HG03442 (cell line): ENCODE data around the gene ERBIN.
"Not testable (repeated sequence)": the region's sequence is repeated elsewhere in the genome, so short reads cannot be mapped to it uniquely, and the experiment has no call there.

Experiments
- ATAC-seq: cut with Tn5 transposase; IDR thresholded peaks from one replicate; pipeline ENCODE4 v1.9.1; 2021; ENCODE audit warnings: mild to moderate bottlenecking, moderate library complexity; ENCODE audit not compliant: unreplicated experiment

ERBIN gene

DNA sequence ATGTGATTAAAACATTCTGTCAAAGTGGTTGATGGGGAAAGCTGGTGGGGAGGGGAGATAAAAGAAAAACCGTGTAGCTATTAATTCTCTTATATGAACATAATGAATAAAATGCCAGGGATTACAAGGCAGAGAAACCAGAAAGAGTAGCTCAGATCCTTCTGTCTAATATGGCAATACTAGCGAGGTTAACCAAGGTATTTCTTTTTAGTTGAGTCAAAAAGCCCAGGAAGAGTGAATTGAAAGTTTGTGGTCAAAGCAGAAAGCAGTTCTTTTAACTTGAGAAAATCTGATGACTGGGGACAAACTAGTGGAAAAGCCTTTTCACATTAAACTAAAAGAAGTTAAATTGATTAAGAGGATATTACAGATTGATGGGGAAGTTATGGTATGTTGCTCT lies 76.0 kb downstream of the ERBIN start:
- peak; percentile 55 for ATAC-seq

DNA sequence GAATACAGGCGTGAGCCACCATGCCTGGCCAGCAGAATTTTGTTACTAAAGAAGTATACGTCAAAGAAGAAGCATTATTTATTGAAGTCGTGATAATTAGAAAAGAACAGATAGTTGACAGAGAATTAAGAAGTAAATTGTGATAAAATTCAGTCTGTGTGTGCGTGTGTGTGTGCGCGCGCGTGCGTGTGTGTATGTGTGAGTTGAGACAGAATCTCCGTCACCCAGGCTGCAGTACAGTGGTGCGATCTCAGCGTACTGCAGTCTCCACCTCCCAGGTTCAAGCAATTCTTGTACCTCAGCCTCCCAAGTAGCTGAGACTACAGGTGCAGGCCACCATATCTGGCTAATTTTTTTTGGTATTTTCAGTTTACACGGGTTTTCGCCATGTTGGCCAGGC lies 77.8 kb downstream of the ERBIN start:
- ATAC-seq: no peak

DNA sequence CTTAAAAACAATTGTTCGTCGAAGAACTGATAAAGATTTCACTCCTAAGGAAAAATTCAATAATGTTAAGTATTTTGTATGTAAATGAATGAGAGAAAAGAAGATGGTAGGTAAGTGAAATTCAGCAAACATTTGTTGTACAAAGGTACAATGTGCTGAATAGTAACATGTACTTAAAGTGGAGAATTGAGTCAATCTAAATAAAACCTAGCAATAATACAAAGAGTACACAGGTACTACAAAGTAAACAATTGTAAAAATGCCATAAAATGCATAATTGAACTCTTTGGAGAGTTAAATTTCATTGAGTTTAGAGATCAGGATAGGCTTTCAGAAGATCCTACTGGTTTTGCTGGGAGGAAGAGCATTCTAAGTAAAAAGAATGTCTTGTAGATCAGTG lies 82.9 kb downstream of the ERBIN start:
- no peak for ATAC-seq

DNA sequence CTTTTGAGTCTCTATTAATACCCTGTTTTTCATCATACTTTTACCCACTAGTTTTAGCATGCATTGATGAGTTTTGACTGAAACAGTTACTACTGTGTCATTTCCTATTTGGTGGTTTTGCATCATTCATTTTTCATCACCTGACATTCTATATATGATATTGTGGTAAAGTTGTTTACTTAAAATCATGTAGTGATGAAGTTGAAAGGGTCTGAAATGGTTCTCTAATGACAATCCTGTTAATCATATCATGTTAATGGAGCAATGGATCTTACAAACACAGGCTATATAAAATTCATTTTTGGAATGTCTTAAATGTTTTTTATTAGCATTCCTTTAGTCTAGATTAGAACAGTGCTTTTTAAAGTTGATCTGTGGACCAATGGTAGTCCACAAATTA lies 84.1 kb downstream of the ERBIN start:
- no peak for ATAC-seq

DNA sequence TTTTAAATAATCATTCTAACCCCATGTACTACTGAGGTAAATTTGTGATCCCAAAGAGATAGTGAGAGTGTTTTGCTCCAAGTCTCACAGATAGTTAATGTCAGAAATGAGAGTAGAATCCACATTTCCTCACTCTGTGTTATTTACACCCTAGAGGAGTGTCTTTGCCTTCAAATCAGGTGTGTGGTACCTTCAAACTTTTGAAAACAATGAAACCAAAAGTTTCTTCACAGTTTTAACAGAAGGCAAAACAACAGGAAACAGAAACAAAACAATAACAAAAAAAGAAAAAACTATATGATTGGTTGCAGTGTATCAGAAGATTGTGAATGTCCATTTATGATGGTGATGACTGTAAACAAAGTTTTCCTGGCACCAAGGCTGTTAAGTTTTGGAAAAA lies 85.9 kb downstream of the ERBIN start:
- ATAC-seq: no peak

DNA sequence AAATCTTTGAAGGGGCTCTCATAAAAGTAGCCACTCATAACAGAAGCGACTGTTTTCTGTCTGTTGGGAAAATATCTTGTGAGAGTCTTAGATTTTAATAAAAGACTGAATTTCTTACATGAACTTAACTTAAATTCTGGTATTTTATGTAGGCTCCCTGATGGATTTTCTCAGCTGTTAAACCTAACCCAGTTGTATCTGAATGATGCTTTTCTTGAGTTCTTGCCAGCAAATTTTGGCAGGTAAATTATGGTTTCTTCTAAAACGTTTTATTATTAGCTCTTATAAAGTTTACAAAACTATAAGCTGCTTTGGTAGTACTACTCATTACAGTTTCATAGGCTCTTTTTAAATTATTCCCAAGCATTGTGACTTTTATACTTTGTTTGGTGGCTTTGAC lies 87.0 kb downstream of the ERBIN start:
- no peak for ATAC-seq

DNA sequence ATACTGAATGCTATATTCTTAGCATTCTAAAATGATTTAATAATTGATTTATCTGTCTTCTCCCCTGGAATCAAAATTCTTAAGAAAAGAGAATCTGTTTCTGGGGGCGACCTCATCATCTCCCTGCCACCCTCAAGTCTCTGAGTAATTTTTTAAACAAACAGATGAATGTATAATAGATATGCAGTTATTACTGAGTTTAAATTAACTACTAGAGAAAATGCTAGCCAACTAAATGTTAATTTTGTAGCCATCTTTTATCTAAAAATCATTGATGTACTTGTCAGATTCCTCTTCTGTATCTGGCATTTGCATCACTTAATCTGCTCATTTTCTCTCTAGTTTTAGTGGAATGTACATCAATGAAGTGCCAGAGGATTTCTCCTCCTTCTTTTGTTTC lies 87.5 kb downstream of the ERBIN start:
- no peak for ATAC-seq

DNA sequence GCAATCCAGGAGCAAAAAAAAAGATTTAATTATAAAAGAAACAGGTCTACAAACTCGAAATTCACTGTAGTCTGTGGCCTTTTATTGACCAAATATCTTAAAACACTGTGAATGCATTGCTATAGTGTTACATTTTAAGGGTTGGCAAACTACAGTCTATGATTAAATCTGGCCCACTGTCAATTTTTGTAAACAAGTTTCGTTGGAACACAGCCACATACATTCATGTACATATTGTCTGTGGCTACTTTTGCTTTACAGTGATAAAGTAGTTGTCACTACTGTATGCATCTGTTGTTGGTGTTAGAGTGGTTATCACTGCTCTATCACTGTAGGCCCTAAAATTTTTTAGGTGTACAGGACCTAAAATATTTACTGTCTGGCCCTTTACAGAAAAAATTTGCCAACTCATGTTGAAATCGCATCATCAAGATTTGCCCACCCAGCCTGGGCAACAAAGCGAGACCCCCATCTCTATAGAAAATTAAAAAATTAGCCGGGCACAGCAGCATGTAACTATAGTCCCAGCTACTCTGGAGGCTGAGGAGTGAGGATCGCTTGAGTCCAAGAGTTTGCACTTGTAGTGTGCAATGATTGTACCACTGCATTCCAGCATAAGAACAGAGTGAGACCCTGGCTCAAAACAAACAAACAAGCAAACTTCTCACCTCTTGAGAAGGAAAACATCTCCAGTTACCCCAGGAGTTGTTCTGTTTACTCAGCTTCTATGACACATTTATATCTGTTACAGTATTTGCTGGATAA lies 89.0 kb downstream of the ERBIN start:
- ATAC-seq: no peak

DNA sequence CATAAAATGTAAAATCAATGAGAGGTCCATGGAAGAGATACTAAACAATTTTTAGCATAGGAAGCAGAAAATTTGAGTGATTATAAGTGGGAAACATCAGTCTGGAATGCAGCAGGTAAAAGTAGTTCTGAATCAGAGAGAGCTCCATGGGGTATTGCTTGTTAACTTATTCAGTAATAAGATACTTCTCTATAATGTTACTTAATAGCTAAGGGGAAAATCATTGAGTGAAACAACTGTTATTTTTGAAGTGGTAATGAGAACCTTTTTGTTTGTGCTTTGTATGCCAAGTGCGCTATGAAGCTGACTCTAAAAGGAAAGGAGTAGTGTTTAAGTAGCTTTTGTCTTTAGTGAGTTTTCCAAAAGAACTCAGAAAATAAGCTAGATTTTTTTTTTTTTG lies 95.2 kb downstream of the ERBIN start:
- no peak for ATAC-seq

DNA sequence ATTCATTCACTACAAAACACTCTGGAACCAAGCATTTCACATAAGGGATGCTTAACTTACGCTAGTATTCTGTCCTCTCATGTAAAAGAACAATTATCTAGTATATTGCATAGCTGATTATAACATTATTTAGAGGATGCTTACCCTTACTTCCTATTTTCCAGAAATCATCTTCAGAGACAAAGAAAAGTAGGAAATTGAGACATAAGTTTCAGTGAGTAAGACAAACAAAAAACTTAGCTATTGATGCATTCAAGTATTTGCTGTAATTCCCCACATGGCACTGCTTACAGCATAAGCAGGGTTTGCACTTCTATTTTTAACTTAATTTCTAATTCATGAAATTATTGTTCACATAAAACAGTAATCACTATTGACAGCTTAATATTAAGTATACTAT lies 112.9 kb downstream of the ERBIN start:
- no peak for ATAC-seq

DNA sequence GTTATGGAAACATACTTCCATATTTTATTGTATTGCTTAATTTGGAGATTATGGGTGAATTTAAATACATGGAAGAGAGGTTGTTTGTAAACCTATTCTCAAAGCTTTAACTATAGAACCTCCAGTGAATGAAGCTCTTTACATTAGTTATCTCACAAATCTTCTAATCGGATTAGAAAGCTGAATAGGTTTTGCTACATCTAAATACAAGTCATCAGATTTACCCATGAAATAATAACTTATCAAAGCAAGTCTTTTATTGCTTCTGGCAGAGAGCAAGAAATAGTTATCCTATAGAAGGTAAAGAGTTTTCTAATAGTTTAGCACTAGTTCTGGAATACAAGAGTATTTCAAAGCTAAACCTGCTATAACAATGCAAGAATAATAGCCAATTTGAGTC lies 113.3 kb downstream of the ERBIN start:
- ATAC-seq: no peak

DNA sequence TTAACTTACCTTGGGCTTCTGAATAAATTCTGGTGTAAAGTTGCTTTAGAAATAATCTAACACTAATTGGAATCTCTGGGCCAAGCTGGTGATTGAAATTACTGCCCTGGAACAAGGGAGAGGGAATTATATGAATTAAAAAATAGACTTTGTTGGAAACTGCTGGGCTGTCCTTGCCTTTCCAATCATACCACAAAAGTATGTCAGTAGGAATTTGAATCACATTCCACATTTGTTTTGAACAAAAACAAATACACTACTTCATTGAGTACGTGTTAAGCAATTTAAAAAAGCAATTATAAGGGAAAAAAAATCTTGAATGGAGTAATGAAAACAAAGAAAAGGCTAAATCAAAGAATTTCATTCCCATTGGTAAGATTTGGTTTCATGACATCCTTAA lies 115.3 kb downstream of the ERBIN start:
- no peak for ATAC-seq

DNA sequence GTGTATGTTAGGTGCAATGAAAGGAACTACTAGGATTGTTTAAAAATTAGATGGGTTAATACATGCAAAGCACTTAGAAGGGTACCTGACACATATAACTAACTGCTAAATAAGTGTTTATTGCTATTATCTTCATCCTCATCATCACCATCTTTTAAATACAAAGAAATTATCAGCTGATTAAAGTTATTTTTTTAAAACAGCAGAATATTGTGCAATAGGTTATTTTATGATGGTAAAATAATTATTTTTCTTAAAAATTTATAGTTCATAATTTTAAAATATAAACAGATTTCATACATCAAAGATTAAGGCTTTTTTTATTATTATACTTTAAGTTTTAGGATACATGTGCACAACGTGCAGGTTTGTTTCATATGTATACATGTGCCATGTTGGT lies 130.9 kb downstream of the ERBIN start:
- ATAC-seq: no peak

DNA sequence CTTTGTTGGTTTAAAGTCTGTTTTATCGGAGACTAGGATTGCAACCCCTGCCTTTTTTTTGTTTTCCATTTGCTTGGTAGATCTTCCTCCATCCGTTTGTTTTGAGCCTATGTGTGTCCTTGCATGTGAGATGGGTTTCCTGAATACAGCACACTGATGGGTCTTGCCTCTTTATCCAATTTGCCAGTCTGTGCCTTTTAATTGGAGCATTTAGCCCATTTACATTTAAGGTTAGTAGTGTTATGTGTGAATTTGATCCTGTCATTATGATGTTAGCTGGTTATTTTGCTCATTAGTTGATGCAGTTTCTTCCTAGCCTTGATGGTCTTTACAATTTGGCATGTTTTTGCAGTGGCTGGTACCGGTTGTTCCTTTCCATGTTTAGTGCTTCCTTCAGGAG lies 134.9 kb downstream of the ERBIN start:
- not testable (repeated sequence) for ATAC-seq

DNA sequence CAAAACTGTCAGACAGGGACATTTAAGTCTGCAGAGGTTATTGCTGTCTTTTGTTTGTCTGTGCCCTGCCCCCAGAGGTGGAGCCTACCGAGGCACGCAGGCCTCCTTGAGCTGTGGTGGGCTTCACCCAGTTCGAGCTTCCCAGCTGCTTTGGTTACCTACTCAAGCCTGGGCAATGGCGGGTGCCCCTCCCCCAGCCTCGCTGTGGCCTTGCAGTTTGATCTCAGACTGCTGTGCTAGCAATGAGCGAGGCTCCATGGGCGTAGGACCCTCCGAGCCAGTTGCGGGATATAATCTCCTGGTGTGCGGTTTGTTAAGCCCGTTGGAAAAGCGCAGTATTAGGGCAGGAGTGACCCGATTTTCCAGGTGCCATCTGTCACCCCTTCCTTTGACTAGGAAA lies 136.7 kb downstream of the ERBIN start:
- ATAC-seq: not testable (repeated sequence)

DNA sequence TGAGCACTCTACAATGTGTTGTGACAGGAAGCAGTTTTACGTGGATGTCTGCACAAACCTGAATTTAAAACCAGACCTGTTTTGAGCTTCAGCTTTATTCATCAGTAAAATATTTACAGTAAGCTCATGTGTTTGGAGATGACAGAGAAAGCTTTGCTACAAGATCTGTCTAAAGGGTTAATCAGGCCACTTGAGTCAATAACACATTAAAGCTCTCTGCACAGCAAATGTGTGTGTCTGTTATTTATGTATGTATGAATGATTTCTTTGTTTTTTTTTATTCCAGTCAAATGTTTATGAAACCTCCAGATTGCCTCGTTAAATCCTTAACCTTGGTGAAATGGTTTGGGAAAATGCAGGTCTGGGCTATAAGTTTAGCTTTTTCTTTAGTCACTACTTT lies 140.5 kb downstream of the ERBIN start:
- ATAC-seq: no peak

DNA sequence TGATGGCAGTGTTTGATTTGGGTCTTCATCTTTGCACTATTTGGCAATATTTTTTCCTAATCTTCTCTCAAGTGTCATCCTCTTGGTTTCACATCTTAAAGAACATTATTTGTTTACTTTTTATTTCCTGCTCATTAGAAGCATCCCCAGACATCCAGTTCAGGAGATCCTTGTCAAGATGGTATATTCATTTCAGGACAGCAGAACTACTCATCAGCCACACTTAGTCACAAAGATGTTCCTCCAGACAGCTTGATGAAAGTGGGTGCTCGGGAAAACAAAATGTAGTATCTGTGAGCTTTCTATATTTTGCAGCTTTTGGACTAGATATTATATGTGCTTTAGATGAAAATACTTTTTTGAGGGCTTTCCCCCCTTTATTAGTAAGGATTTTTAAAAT lies 145.7 kb downstream of the ERBIN start:
- ATAC-seq: no peak

DNA sequence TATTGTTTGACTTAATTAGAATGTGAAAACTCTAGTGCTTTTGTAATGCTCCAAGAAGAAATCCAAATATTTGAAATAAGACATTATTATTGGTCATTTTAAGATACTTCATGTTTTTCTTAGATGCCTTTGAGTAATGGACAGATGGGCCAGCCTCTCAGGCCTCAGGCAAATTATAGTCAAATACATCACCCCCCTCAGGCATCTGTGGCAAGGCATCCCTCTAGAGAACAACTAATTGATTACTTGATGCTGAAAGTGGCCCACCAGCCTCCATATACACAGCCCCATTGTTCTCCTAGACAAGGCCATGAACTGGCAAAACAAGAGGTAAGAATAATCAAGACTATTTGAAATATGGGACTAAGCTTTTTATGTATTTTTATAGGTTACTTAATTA lies 148.5 kb downstream of the ERBIN start:
- no peak for ATAC-seq

DNA sequence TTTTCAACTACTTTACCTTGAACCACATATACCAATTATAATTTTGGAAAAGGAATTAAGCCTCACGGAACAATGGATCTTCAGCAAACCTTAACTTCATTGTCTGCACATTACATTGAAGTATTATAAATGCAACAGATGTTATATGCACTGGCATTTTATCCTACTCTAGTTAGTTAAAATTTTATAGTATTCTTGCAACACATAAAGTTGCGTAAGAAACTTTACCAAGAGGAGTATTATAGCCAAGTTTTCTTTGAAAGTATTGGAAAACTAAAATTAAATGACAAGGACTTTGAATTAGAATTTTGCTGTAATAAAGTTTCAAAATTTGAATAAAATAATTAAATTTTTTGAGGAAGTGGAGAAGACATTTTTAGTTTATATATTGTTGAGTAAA lies 154.3 kb downstream of the ERBIN start:
- ATAC-seq: no peak

DNA sequence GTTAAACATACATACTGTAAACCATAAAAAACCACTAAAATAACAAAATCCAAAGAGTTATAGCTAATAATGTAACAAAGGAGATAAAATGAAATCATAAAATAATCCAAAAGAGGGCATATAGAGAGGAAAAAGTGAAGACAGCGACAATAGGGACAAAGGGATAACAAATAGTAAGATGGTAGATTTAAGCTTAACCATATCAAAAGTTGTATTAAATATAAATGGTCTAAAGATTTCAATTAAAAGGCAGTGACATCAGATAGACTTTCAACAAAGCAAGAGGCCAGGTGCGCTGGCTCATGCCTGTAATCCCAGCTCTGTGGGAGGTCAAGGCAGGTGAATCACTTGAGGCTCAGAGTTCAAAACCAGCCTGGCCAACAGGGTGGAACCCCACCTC lies 163.0 kb downstream of the ERBIN start:
- no peak for ATAC-seq

DNA sequence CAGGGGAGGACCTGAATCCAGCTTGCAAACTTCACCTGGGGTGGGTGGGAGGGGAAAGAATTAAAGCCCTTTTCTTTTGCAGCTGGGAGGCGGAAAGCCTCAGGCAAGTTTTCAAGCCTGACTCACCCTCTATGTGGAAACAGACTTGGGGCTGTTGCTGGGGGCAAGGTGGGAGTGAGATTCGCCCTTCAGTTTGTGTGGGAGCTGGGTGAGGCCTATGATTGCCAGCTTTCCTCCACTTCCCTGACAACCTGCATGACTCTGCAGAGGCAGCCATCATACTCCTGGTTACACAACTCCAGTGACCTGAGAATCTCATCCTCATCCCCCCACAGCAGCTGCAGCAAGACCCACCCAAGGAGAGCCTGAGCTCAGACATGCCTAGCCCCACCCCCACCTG lies 174.5 kb downstream of the ERBIN start:
- ATAC-seq: no peak

DNA sequence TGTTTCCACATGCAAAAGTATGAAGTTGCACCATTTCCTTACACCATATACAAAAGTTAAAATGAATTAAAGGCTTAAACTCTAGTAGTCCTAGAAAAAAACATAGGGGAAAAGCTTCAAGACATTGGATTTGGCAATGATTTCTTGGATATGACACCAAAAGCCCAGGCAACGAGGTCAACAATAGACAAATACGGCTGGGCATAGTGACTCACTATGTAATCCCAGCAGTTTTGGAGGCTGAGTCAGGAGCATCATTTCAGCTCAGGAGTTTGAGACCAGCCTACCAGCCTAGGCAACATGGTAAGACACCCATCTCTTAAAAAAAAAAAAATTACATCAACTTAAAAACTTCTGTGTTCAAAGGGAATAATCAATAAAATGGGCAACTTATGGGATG lies 186.8 kb downstream of the ERBIN start:
- no peak for ATAC-seq

DNA sequence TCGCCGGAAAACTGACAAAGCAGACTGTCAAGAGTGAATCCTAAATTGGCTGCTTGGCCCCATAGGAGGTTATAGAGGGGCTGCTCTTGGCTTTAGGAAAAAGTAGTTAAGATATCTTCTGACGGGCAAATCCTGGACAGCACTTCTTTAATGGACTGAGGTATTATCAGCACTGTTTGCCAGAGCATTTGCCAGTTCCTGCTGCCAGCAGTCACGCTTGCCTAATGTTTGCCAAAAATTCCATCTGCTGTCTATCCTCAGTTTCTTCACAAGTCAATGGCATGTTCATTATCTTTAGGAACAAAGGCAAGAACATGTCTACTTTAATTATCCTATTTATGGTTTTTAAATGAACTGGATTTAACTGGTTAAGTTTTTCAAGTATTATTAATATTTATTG lies 191.9 kb downstream of the ERBIN start:
- ATAC-seq: no peak
